Spleen (tissue), 7 donors: ENCODE results near the gene SPATA4.

Experiments
- POLR2AphosphoS5 ChIP-seq, 3 donors: sonication (generic); formaldehyde crosslinking; IDR thresholded peaks; one replicate each; pipeline ENCODE4 v1.5.1; 2017; ENCODE audit warnings: antibody characterized with exemption in 3 of 3
- TF ChIP-seq, protein P1 (sequence below), 11 experiments: fragments of 200-600 bp in 7 of 11; fragments of 450-650 bp in 4 of 11; sonication (generic) in 4 of 11; IDR thresholded peaks in 8 of 11; conservative IDR thresholded peaks in 3 of 11; 1 replicate in 7 of 11; 2 replicates in 4 of 11; pipeline versions ENCODE4 v1.4.0 to v1.8.0; 2016 to 2021; ENCODE audit warnings: antibody characterized with exemption in 11 of 11, inconsistent platforms in 4 of 11, mild to moderate bottlenecking in 1 of 11
- donor health status: DM: no; HTN: no; CAD: no; lungs with moderate emphysema.
- donor health status: DM: no; HTN: no; CAD: no.
- donor health status: DM: no; HTN: no; CAD: no.

DNA sequence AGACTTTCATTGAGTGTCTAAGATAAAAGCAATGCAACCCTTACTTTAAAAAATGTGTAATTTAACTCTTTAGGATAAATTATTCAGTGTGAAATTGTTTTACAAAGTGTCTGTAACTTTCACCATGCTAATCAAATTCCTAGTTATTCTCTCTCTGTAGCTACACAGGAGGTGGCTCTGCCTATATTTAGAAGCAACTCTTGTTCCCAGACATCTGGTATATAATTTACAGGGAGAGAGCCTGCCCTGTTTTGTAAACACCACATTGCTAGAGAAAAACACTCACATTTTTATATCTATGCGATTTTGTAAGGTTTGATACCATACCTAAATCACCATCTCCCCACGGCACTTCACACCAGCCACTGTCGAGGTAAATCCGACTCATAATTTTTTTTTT lies 35.5 kb upstream of the SPATA4 start:
- TF ChIP-seq, protein P1, sequence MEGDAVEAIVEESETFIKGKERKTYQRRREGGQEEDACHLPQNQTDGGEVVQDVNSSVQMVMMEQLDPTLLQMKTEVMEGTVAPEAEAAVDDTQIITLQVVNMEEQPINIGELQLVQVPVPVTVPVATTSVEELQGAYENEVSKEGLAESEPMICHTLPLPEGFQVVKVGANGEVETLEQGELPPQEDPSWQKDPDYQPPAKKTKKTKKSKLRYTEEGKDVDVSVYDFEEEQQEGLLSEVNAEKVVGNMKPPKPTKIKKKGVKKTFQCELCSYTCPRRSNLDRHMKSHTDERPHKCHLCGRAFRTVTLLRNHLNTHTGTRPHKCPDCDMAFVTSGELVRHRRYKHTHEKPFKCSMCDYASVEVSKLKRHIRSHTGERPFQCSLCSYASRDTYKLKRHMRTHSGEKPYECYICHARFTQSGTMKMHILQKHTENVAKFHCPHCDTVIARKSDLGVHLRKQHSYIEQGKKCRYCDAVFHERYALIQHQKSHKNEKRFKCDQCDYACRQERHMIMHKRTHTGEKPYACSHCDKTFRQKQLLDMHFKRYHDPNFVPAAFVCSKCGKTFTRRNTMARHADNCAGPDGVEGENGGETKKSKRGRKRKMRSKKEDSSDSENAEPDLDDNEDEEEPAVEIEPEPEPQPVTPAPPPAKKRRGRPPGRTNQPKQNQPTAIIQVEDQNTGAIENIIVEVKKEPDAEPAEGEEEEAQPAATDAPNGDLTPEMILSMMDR (IDR thresholded peaks at IDR 0.05 in 8 of 11, conservative IDR thresholded peaks at IDR 0.05 in 3 of 11): no peak
- TF ChIP-seq POLR2AphosphoS5 (IDR thresholded peaks at IDR 0.05): no peak
